ENCODE measurements around the gene TIMM17B. TPM values are rescaled to one million over a fixed set of nuclear protein-coding genes. Genes with fewer than 3 reads are reported as not detected.

The TIMM17B gene
- total and polyA plus RNA-seq, 8 donors = 29.5 to 41.0 (median 34.7) TPM

DNA sequence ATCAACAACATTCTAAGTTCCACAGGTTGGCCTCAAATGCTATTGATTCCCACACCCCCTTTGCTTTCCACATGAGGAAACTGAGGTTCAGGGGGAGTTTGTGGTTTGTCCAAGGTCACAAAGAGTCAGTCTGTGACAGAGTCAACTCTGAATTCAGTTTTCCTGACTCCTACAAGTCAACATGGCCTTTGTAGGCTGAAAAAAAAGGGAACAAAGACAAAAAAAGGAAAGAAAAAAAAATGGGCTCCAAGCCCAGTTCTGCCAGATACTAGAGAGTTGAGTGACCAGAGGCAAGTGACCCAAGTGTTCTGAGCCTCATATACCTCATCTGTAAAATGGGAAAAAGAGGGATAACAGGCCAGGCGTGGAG is 37.7 kb upstream of the TIMM17B start:
- TF ChIP-seq, protein P1, sequence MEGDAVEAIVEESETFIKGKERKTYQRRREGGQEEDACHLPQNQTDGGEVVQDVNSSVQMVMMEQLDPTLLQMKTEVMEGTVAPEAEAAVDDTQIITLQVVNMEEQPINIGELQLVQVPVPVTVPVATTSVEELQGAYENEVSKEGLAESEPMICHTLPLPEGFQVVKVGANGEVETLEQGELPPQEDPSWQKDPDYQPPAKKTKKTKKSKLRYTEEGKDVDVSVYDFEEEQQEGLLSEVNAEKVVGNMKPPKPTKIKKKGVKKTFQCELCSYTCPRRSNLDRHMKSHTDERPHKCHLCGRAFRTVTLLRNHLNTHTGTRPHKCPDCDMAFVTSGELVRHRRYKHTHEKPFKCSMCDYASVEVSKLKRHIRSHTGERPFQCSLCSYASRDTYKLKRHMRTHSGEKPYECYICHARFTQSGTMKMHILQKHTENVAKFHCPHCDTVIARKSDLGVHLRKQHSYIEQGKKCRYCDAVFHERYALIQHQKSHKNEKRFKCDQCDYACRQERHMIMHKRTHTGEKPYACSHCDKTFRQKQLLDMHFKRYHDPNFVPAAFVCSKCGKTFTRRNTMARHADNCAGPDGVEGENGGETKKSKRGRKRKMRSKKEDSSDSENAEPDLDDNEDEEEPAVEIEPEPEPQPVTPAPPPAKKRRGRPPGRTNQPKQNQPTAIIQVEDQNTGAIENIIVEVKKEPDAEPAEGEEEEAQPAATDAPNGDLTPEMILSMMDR (IDR thresholded peaks at IDR 0.05) = no peak
- Histone ChIP-seq H3K4me1 (peaks cover 4 to 55% of the 10 kb centered on the region in 2 donors), H3K36me3 (peaks cover 0 to 22% of the 10 kb centered on the region in 2 donors), H3K4me3 (no peak overlapping the region), H3K27ac (peak overlapping the region in 1 of 2 donors; percentile 64), H3K9me3 (no peaks in the 10 kb centered on the region), H3K27me3 (no peaks in the 10 kb centered on the region)
- ATAC-seq = no peak
- no peak for DNase-seq
- intact Hi-C loops (cut with DNase I) = no loop called here

DNA sequence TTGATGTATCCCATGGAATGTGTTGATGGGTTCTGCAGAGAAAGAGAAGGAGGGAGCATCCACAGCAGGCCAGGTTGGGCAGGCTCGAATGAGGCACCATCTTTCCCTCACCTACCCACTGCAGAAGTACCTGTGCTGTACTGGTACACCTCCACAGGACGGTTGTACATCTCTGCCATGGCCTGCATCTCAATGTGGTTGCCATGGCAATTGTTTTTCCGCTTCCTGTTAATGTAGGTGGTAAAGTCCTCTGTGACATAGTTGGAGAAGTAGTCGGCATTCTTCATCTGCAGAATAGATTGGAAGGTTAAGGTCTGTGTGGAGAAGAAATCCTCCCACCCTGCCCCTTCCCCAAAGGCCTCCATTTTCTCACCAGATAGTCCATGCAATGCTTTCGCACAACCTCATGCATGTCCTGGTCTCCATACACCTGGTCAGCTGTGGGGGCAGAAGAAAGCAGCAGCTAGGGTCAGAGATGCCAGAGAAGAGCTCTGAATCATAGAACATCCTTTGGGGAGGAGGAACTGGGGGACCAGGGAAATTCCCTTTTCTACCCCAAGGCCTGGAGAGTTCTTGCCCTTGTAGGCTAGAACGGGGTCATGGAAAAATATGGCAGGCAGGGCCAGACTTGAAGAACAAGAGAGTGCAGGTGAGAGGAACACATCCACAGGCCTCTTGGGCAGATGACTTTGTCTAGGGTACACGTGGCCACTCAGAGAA is 37.2 kb upstream of the TIMM17B start:
- peaks cover 4 to 51% of the 10 kb centered on the region in 2 donors for H3K4me1 ChIP-seq
- peaks cover 0 to 28% of the 10 kb centered on the region in 2 donors for H3K36me3 ChIP-seq
- no peaks in the 10 kb centered on the region for H3K27me3 ChIP-seq
- peak overlapping the region in 1 of 2 donors; percentile 64 for H3K27ac ChIP-seq
- H3K9me3 ChIP-seq = no peaks in the 10 kb centered on the region
- H3K4me3 ChIP-seq = no peak overlapping the region
- TF ChIP-seq, protein P1 (IDR thresholded peaks at IDR 0.05) = no peak
- DNase-seq = no peak
- ATAC-seq = no peak
- intact Hi-C loops (cut with DNase I) = no loop called here

DNA sequence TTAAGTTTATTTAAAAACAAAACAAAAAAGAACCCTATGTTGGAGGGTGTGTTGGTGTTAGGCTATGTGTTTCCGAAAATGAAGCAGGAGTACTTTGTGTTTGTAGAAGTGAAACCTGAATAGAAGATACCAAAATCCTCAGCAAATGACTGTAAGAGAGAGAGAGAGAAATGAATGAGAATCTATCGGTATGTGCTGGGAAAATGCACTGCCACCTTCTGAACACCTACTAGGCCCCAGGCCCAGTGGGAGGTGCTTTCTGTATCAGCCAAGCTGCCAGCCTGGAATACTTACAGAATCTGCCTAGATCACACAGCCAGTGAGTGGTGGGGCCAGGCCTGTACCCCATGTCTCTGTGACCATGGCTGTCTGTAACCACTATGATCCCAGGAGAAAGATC is 36.2 kb upstream of the TIMM17B start:
- peaks cover 4 to 42% of the 10 kb centered on the region in 2 donors for H3K4me1 ChIP-seq
- TF ChIP-seq, protein P1 (IDR thresholded peaks at IDR 0.05) = no peak
- H3K4me3 ChIP-seq = no peak overlapping the region
- no peak for DNase-seq
- H3K9me3 ChIP-seq = no peaks in the 10 kb centered on the region
- no peak for ATAC-seq
- H3K27ac ChIP-seq = no peak overlapping the region
- intact Hi-C loops (cut with DNase I) = no loop called here
- no peaks in the 10 kb centered on the region for H3K27me3 ChIP-seq
- H3K36me3 ChIP-seq = peaks cover 0 to 31% of the 10 kb centered on the region in 2 donors

DNA sequence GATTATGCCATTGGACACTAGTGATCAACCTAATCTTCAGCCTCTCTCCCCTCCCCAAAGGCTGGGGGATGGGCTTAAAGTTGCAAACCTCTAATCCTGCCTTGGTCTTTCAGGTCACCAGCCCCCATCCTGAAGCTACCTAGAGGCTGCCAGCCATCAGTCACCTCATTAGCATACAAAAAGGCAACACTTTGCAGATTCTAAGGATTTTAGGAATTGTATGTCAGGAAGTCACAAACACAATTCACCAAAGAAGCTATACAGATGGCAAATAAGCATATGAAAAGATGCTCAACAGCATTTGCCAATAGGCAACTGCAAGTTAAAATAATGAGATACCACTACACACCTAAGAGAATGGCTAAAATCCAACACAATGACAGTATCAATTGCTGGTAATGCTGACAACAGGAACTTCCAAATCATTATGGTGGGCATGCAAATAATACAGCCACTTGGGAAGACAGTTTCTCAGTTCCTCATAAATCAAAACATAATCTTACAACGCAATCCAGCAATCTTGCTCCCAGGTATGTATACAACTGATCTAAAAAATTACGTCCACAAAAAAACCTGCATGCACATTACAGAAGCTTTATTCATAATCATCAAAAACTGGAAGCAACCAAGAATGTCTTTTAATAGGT is 30.3 kb upstream of the TIMM17B start:
- intact Hi-C loops (cut with DNase I) = no loop called here
- H3K27me3 ChIP-seq = no peaks in the 10 kb centered on the region
- H3K4me3 ChIP-seq = no peak overlapping the region
- peaks cover 0 to 45% of the 10 kb centered on the region in 2 donors for H3K36me3 ChIP-seq
- DNase-seq = no peak
- TF ChIP-seq, protein P1 (IDR thresholded peaks at IDR 0.05) = no peak
- no peak overlapping the region for H3K27ac ChIP-seq
- H3K4me1 ChIP-seq = no peaks in the 10 kb centered on the region
- no peak for ATAC-seq
- H3K9me3 ChIP-seq = no peaks in the 10 kb centered on the region

DNA sequence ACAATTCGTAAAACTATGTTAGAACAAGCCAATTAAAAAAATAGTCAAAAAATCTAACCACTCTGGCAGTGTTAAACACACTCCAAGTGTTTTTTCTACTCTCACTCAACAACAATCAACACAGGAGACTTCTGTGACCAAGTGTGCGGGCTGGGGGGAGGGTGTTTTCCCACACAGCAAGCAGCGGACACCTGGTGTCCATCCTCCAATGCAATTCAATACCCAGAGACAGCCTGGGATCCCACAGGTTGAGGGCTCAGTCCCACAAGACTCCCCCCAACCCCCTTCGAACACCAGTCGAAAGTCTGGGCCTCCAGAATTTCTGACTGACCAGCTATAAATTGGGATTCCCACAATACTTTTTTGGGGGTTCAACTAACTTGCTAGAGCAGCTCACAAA is 29.6 kb upstream of the TIMM17B start:
- no peaks in the 10 kb centered on the region for H3K9me3 ChIP-seq
- no peak overlapping the region for H3K4me3 ChIP-seq
- H3K27me3 ChIP-seq = no peaks in the 10 kb centered on the region
- DNase-seq (no peak), ATAC-seq (no peak)
- intact Hi-C loops (cut with DNase I) = no loop called here
- peaks cover 0 to 50% of the 10 kb centered on the region in 2 donors for H3K36me3 ChIP-seq
- no peaks in the 10 kb centered on the region for H3K4me1 ChIP-seq
- TF ChIP-seq, protein P1 (IDR thresholded peaks at IDR 0.05) = no peak
- no peak overlapping the region for H3K27ac ChIP-seq

Measured in left lung (tissue), 10 donors.